Neuronal stem cell (in vitro differentiated cells): Measurements from ENCODE around the gene SEMA3E.

Experiments
- DNase-seq: peaks from one replicate; pipeline ENCODE4 v3.0.0-alpha.2; 2013; ENCODE audit warnings: low spot score
- H2AFZ ChIP-seq: one replicate; pipeline ENCODE4 v1.6.1; 2013; ENCODE audit warnings: mild to moderate bottlenecking, low read length, inconsistent platforms
- H2AK5ac ChIP-seq: 2 replicates; pipeline ENCODE4 v1.6.1; 2013; ENCODE audit warnings: low read depth, mild to moderate bottlenecking, inconsistent platforms, low read length, moderate library complexity, mixed read lengths
- H2BK120ac ChIP-seq: 2 replicates; pipeline ENCODE4 v1.6.1; 2013; ENCODE audit warnings: low read depth, mild to moderate bottlenecking, inconsistent platforms, low read length, moderate library complexity, mixed read lengths
- H2BK12ac ChIP-seq: one replicate; pipeline ENCODE4 v1.6.1; 2013; ENCODE audit warnings: low read length, inconsistent platforms
- H2BK15ac ChIP-seq: 2 replicates; pipeline ENCODE4 v1.6.1; 2013; ENCODE audit warnings: mild to moderate bottlenecking, low read length, inconsistent platforms, mixed read lengths
- H2BK5ac ChIP-seq: one replicate; pipeline ENCODE4 v1.6.1; 2013; ENCODE audit warnings: inconsistent platforms, mild to moderate bottlenecking, low read length, moderate library complexity
- H3K14ac ChIP-seq: one replicate; pipeline ENCODE4 v1.6.1; 2013; ENCODE audit warnings: low read length, inconsistent platforms
- H3K18ac ChIP-seq: 2 replicates; pipeline ENCODE4 v1.6.1; 2013; ENCODE audit warnings: low read length, inconsistent platforms
- H3K23ac ChIP-seq: 2 replicates; pipeline ENCODE4 v1.6.1; 2013; ENCODE audit warnings: low read depth, mild to moderate bottlenecking, mixed read lengths, low read length, inconsistent platforms; ENCODE audit not compliant: poor library complexity
- H3K27ac ChIP-seq: replicated peaks from 3 replicates; pipeline ENCODE4 v1.5.1; 2013; ENCODE audit warnings: low read length, inconsistent platforms
- H3K27me3 ChIP-seq, 3 experiments: 2 replicates each; pipeline ENCODE4 v1.6.1; 2013; ENCODE audit warnings: low read length in 3 of 3, mild to moderate bottlenecking in 2 of 3, inconsistent platforms in 1 of 3, low read depth in 1 of 3, mixed read lengths in 1 of 3, moderate library complexity in 1 of 3; ENCODE audit not compliant: control insufficient read depth in 3 of 3, insufficient read depth in 3 of 3
- H3K36me3 ChIP-seq, 2 donors: replicated peaks in 1 of 2; 2 replicates each; pipeline ENCODE4 v1.6.1; 2013; ENCODE audit warnings: low read length in 2 of 2; ENCODE audit not compliant: control insufficient read depth in 2 of 2, insufficient read depth in 2 of 2
- H3K4ac ChIP-seq: 2 replicates; pipeline ENCODE4 v1.6.1; 2013; ENCODE audit warnings: inconsistent platforms, mild to moderate bottlenecking, low read length, moderate library complexity
- H3K4me1 ChIP-seq, 2 donors: 1 replicate in 1 of 2; 2 replicates in 1 of 2; pipeline ENCODE4 v1.6.1; 2013; ENCODE audit warnings: low read length in 2 of 2, low read depth in 1 of 2; ENCODE audit not compliant: control insufficient read depth in 2 of 2, insufficient read depth in 1 of 2
- H3K4me2 ChIP-seq: one replicate; pipeline ENCODE4 v1.6.1; 2013; ENCODE audit warnings: mild to moderate bottlenecking, low read length, inconsistent platforms; ENCODE audit not compliant: insufficient read depth, poor library complexity, severe bottlenecking
- H3K4me3 ChIP-seq, 2 donors: 2 replicates each; pipeline ENCODE4 v1.5.1; 2013; ENCODE audit warnings: low read length in 2 of 2, mild to moderate bottlenecking in 2 of 2, inconsistent platforms in 1 of 2, moderate library complexity in 1 of 2
- H3K79me1 ChIP-seq: one replicate; pipeline ENCODE4 v1.6.1; 2013; ENCODE audit warnings: low read depth, mild to moderate bottlenecking, inconsistent platforms, low read length, moderate library complexity
- H3K9ac ChIP-seq: one replicate; pipeline ENCODE4 v1.6.1; 2013; ENCODE audit warnings: mild to moderate bottlenecking, low read depth, low read length, inconsistent platforms; ENCODE audit not compliant: poor library complexity
- H3K9me3 ChIP-seq, 2 donors: replicated peaks in 1 of 2; 2 replicates each; pipeline versions ENCODE3 to v1.6.1; 2013; ENCODE audit warnings: low read length in 2 of 2, mild to moderate bottlenecking in 2 of 2, inconsistent platforms in 1 of 2, low read depth in 1 of 2, mixed read lengths in 1 of 2, moderate library complexity in 1 of 2; ENCODE audit not compliant: control insufficient read depth in 2 of 2, insufficient read depth in 1 of 2
- H4K8ac ChIP-seq: one replicate; pipeline ENCODE4 v1.6.1; 2013; ENCODE audit warnings: low read depth, mild to moderate bottlenecking, inconsistent platforms, low read length, moderate library complexity
- H4K91ac ChIP-seq: one replicate; pipeline ENCODE4 v1.6.1; 2013; ENCODE audit warnings: low read length, low read depth, mild to moderate bottlenecking, inconsistent platforms; ENCODE audit not compliant: poor library complexity
- WGBS, 2 donors: extraction: QIAGEN DNeasy Blood & Tissue Kit; methylation state at CpG; one replicate each; pipeline ENCODE4 v1.1.7; 2013; ENCODE audit warnings: missing lambda C conversion rate in 2 of 2, mixed read lengths in 1 of 2; ENCODE audit not compliant: insufficient read length in 2 of 2, insufficient replicate concordance in 1 of 2; ENCODE audit errors: extremely low coverage in 2 of 2; 5-methylcytosine and 5-hydroxymethylcytosine counted together

Gene SEMA3E

GRCh38 chr7:83427884-83428283 lies 221.1 kb downstream of the SEMA3E start:
- Histone ChIP-seq H3K23ac (no peak overlapping the region), H3K4ac (no peak overlapping the region), H3K9me3 (no peaks in the 10 kb centered on the region), H3K79me1 (no peaks in the 10 kb centered on the region), H3K36me3 (no peaks in the 10 kb centered on the region), H3K27me3 (no peaks in the 10 kb centered on the region), H2BK15ac (no peak overlapping the region), H2AFZ (no peak overlapping the region), H3K9ac (no peak overlapping the region), H2BK5ac (no peak overlapping the region), H3K4me1 (peaks cover 0 to 15% of the 10 kb centered on the region in 2 donors), H4K91ac (no peak overlapping the region), H3K27ac (no peak overlapping the region), H2BK12ac (no peak overlapping the region), H3K4me2 (no peak overlapping the region), H4K8ac (no peak overlapping the region), H2AK5ac (no peak overlapping the region), H2BK120ac (no peak overlapping the region), H3K14ac (no peak overlapping the region), H3K18ac (no peak overlapping the region), H3K4me3 (no peak overlapping the region)
- DNase-seq: no peak
- WGBS, 2 donors: no CpG with 5 or more reads among the region's 1 CpG

GRCh38 chr7:83426325-83426724 lies 222.6 kb downstream of the SEMA3E start:
- no peak overlapping the region for H2BK12ac ChIP-seq
- no peak overlapping the region for H3K14ac ChIP-seq
- H4K8ac ChIP-seq: no peak overlapping the region
- H3K27me3 ChIP-seq: no peaks in the 10 kb centered on the region
- no peak overlapping the region for H2BK15ac ChIP-seq
- H3K4me1 ChIP-seq: peaks cover 0 to 15% of the 10 kb centered on the region in 2 donors
- H3K9me3 ChIP-seq: no peaks in the 10 kb centered on the region
- no peak overlapping the region for H3K4me3 ChIP-seq
- no peak overlapping the region for H3K4me2 ChIP-seq
- H3K27ac ChIP-seq: no peak overlapping the region
- H2BK5ac ChIP-seq: no peak overlapping the region
- no peak overlapping the region for H3K23ac ChIP-seq
- no peak overlapping the region for H3K9ac ChIP-seq
- H4K91ac ChIP-seq: no peak overlapping the region
- no peak overlapping the region for H2AK5ac ChIP-seq
- H3K18ac ChIP-seq: no peak overlapping the region
- no peaks in the 10 kb centered on the region for H3K36me3 ChIP-seq
- H3K4ac ChIP-seq: no peak overlapping the region
- DNase-seq: no peak
- WGBS, 2 donors: no CpG with 5 or more reads among the region's 3 CpGs
- H2AFZ ChIP-seq: no peak overlapping the region
- H3K79me1 ChIP-seq: no peaks in the 10 kb centered on the region
- no peak overlapping the region for H2BK120ac ChIP-seq

GRCh38 chr7:83419013-83419412 lies 229.9 kb downstream of the SEMA3E start:
- DNase-seq: no peak
- Histone ChIP-seq H3K14ac (no peak overlapping the region), H2AK5ac (no peak overlapping the region), H2BK120ac (no peak overlapping the region), H4K91ac (no peak overlapping the region), H3K27ac (no peak overlapping the region), H3K36me3 (no peaks in the 10 kb centered on the region), H3K4me3 (no peak overlapping the region), H3K4me1 (no peaks in the 10 kb centered on the region), H3K9me3 (no peaks in the 10 kb centered on the region), H3K27me3 (no peaks in the 10 kb centered on the region), H4K8ac (no peak overlapping the region), H2BK5ac (no peak overlapping the region), H3K79me1 (no peaks in the 10 kb centered on the region), H2BK15ac (no peak overlapping the region), H3K18ac (no peak overlapping the region), H2BK12ac (no peak overlapping the region), H3K9ac (no peak overlapping the region), H3K23ac (no peak overlapping the region), H3K4me2 (no peak overlapping the region), H2AFZ (no peak overlapping the region), H3K4ac (no peak overlapping the region)
- WGBS, 2 donors: no CpG with 5 or more reads among the region's 1 CpG

GRCh38 chr7:83415840-83416239 lies 233.1 kb downstream of the SEMA3E start:
- Histone ChIP-seq H3K9ac (no peak overlapping the region), H3K27ac (no peak overlapping the region)
- WGBS, 2 donors: no CpG with 5 or more reads among the region's 2 CpGs

More at GRCh38 chr7:83415840-83416239, 233.1 kb downstream of the SEMA3E start:
- Histone ChIP-seq H3K23ac (no peak overlapping the region), H2AFZ (no peak overlapping the region), H3K4me1 (no peaks in the 10 kb centered on the region), H3K27me3 (no peaks in the 10 kb centered on the region), H3K9me3 (no peaks in the 10 kb centered on the region), H3K36me3 (no peaks in the 10 kb centered on the region), H3K79me1 (no peaks in the 10 kb centered on the region), H3K4me3 (no peak overlapping the region), H4K91ac (no peak overlapping the region), H3K18ac (no peak overlapping the region), H2BK12ac (no peak overlapping the region), H2BK5ac (no peak overlapping the region), H2AK5ac (no peak overlapping the region), H3K4me2 (no peak overlapping the region), H3K4ac (no peak overlapping the region), H4K8ac (no peak overlapping the region), H3K14ac (no peak overlapping the region), H2BK120ac (no peak overlapping the region), H2BK15ac (no peak overlapping the region)
- DNase-seq: peak; percentile 15
